Femur (tissue), 1 donor: ENCODE measurements around the gene PEX6.
A peak's percentile ranks its signal among the peaks of the same experiment; 100 is the strongest.

ENCODE experiments used
- DNase-seq: peaks from one replicate; pipeline ENCODE4 v3.0.0-alpha.2; 2017

Gene PEX6

DNA sequence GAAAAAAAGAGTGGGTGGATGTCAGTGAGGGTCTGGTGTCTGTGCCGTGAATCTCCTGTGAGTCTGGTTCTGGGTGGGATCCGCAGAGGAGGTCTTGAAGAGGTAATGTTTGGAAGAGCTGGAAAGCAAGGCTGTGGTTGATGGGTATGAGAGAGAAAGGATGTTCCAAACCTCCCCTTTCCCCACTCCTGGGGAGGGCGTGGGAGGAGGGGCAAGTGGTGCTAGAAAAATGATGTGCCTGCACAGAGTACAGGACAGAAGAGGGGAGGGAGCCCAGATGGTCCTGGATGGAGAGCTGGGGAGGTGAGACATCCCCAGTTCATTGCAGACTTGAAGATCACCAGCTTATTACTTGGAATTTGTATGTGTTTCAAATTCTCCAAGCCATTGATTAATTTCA is 46.6 kb downstream of the PEX6 start:
- DNase-seq, result no peak

DNA sequence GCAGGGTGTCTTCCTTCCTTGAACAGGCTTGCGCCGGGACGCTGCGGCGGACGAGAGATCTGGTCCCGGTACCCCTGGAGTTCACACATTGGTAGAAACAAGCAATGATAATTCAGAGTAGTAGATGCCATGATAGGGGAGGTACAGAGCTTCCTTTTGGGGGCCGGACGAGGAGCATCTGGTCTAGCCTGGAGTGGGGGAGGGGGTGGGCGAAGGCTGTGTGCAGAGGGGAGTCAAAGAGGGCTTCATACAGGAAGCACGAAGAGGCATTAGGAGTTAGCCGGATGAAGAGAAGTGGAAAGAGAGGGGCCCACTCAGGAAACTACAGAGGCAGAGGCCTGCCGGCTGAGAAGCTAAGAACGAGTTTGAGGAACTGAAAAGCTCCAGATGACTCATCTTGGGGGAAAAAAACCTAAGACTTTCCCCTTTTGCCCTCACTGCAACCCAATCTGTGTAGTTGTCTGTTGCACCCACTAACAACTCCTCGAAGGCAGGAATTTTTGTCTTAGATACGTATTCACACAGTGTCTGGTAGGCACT is 49.1 kb downstream of the PEX6 start:
- DNase-seq, result peak; percentile 77

DNA sequence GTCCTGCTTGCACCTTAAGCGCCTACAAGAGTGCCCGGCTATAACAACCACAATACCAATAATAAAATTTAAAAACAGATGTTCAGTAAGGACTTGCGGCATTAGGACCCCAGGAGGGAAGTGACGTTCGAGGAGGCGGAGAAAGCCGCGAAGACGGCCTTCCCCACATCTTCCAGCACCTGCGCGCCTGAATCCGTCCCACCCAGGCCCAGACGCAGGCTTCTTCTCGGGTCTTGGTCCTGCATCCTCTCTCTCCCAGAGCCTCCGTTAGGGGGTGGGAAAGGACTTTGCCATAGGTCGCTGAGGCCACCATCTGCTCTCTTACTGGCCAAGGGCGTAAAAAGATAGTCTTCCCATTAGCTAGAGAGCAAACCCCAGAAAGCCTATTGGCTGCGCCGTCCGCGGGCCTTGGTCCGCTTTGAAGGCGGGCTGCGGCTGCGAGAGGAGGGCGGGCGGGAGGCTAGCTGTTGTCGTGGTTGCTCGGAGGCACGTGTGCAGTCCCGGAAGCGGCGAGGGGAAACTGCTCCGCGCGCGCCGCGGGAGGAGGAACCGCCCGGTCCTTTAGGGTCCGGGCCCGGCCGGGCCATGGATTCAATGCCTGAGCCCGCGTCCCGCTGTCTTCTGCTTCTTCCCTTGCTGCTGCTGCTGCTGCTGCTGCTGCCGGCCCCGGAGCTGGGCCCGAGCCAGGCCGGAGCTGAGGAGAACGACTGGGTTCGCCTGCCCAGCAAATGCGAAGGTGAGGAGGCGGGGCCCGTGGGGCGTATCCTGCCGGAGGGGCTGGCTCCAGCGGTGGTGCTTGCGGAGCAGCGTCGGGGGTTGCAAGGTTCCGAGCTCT is 49.8 kb downstream of the PEX6 start, which contains the start of gene CNPY3:
TSS of gene CNPY3 (plus strand) at position 495 of the 835 bp plus-strand sequence. CDS start at position 586, 91 bp downstream.
- DNase-seq, result peak; percentile 98

DNA sequence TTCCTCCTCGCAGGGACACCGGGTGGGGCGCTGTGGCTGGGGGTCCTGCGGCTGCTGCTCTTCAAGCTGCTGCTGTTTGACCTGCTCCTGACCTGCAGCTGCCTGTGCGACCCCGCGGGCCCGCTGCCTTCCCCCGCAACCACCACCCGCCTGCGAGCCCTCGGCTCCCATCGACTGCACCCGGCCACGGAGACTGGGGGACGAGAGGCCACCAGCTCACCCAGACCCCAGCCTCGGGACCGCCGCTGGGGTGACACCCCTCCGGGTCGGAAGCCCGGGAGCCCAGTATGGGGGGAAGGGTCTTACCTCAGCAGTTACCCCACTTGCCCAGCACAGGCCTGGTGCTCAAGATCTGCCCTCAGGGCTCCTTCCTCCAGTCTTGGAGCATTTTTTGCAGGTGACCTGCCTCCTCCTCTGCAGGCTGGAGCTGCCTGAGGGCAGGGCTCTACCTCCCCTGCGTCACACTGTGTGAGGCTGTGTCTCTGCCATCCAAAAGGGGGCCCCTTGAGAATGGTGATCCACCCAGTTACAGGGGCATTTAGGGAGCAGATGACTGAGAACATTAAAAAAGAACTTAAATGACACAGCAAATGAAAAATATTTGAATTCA is 53.6 kb downstream of the PEX6 start:
- DNase-seq, result no peak

DNA sequence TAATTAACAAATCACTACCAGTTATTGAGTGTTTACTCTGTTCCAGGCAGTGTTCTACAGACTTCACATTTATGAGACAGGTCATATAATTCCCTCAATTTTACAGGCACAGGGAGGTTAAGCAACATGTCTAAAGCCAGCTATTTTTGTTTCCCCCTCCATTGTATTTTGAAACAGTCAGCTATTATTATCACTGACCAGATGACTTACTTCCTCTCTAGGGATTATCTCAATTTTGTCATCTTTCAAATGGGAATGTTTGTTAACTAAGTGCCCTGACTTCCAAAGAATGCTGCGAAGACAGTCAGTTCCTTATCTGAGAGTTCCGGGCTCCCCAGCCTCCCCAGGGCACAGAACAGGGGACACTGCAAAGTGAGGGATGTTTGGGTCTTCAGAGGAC is 55.3 kb downstream of the PEX6 start:
- no peak for DNase-seq

DNA sequence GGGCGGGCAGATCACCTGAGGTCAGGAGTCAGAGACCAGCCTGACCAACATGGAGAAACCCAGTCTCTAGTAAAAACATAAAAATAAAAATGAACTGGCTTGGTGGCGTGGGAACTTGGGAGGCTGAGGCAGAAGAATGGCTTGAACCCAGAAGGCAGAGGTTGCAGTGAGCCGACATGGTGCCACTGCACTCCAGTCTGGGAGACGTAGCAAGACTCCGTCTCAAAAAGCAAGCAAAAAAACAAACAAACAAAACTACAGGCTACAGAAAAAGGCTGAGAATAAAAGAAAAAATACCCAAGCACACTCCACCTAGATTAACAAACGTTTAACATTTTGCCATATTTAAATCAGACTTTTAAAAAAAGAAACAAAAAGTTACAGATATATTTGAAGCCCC is 57.2 kb downstream of the PEX6 start:
- DNase-seq, result no peak

DNA sequence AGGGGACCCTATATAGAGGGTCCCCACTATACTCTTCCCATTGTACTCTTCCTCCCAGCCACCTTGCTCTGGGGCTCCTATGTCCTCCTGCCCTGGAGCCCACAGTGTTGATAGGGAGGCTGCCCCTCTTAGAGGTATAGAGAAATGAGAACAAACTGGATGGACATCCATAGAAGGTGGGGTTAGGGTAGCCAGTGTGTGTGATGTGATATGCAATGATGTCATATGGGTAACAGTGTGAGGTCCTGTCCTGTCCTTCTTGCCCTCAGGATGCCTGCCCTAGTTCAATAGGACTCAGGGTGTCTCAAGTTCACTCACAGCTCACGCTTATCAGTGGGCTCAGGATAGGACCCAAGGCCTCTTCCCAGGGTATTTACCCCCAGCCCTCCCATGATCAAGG is 62.7 kb downstream of the PEX6 start:
- DNase-seq, result no peak

DNA sequence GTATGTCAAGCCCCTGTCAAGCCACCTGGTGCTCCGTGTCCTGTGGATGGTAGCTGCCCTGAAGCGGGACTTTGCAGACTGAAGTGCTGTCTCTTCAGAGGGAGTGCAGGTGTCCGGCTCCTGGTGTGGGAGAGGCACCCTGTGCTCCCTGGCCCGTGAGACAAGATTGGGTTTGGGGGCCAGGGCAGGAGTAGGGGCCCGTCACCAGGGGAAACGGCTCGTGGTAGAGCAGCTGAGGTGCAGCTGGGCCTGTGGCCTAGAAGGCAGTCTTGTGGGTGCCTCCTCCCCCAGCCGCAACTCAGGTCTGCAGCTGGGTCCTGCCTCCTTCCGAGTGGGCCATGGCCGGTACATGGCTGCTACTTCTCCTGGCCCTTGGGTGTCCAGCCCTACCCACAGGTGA is 63.2 kb downstream of the PEX6 start, which contains the start of gene PTCRA:
TSS of gene PTCRA (plus strand) at position 322 of the 400 bp plus-strand sequence. CDS start at position 339, 17 bp downstream.
- DNase-seq, result no peak

DNA sequence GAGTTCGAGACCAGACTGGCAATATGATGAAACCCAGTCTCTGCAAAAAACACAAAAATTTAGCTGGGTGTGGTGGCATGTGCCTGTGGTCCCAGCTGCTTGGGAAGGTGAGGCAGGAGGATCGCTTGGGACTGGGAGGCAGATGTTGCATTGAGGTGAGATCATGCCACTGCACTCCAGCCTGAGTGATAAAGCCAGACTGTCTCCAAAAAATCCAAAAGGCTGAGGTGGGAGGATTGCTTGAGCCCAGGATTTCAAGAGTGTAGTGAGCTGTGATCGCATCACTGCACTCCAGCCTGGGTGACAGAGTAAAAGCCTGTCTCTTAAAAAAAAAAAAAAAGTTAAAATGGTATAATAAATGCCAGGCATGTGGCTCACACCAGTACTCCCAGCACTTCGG is 64.4 kb downstream of the PEX6 start:
- no peak for DNase-seq
